ENCODE data around the gene CCDC24.

CCDC24 gene

GRCh38 chr1:44027320-44027719 lies 35.9 kb downstream of the CCDC24 start:
- H3K27ac ChIP-seq = no peak overlapping the region
- no peaks in the 10 kb centered on the region for H3K27me3 ChIP-seq (replicated peaks)

DNA sequence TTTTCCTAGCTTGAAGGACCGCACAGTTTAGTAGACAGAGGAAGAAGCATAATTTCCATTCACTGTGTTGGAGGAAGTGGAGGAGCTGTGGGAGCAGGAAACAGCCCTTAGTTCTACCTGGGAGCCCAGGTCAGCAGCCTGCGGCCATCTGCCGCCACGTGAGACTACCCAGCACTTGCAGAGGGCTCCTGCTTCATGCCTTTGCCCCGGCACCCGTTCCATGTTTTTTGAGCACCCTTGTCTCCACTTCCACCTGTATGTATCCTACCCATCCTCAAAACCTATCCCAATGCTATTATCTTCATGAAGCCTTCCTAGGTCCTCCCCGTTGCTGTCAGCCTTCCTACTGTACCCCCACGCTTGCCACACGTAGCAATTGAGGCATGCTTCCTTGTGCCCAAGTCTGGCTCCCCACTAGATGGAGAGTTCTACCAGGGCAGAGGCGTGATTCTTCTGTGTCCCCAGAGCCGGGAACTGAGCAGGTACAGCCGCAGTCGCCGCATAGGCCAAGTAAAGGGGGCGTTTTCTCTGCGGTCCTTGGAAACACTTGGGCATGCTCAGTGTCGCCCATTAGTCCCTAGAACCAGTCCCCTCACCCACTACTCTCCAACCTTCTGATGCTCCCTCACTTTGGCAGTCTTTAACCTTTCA lies 38.0 kb downstream of the CCDC24 start:
- Histone ChIP-seq H3K27me3 (replicated peaks) (no peaks in the 10 kb centered on the region), H3K27ac (peak overlapping the region; percentile 86), H3K36me3 (replicated peaks) (no peaks in the 10 kb centered on the region), H3K4me3 (ENCODE audit: low read depth, low read length) (peak overlapping the region; percentile 74)
- in situ Hi-C loops (cut with HindIII; ENCODE audit: low pct_ligation_motif_present, low sequenced_read_pairs) = no loop called here
- no peak for DNase-seq
- TF ChIP-seq, protein P1, sequence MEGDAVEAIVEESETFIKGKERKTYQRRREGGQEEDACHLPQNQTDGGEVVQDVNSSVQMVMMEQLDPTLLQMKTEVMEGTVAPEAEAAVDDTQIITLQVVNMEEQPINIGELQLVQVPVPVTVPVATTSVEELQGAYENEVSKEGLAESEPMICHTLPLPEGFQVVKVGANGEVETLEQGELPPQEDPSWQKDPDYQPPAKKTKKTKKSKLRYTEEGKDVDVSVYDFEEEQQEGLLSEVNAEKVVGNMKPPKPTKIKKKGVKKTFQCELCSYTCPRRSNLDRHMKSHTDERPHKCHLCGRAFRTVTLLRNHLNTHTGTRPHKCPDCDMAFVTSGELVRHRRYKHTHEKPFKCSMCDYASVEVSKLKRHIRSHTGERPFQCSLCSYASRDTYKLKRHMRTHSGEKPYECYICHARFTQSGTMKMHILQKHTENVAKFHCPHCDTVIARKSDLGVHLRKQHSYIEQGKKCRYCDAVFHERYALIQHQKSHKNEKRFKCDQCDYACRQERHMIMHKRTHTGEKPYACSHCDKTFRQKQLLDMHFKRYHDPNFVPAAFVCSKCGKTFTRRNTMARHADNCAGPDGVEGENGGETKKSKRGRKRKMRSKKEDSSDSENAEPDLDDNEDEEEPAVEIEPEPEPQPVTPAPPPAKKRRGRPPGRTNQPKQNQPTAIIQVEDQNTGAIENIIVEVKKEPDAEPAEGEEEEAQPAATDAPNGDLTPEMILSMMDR (IDR thresholded peaks at IDR 0.05; ENCODE audit: low read depth, low read length, missing control alignments) = no peak

More at GRCh38 chr1:44027320-44027719, 35.9 kb downstream of the CCDC24 start:
- in situ Hi-C loops (cut with HindIII; ENCODE audit: low pct_ligation_motif_present, low sequenced_read_pairs) = no loop called here
- H3K36me3 ChIP-seq (replicated peaks) = no peaks in the 10 kb centered on the region
- H3K4me3 ChIP-seq (ENCODE audit: low read depth, low read length) = no peak overlapping the region
- TF ChIP-seq, protein P1 (IDR thresholded peaks at IDR 0.05; ENCODE audit: low read depth, low read length, missing control alignments) = no peak
- no peak for DNase-seq

DNA sequence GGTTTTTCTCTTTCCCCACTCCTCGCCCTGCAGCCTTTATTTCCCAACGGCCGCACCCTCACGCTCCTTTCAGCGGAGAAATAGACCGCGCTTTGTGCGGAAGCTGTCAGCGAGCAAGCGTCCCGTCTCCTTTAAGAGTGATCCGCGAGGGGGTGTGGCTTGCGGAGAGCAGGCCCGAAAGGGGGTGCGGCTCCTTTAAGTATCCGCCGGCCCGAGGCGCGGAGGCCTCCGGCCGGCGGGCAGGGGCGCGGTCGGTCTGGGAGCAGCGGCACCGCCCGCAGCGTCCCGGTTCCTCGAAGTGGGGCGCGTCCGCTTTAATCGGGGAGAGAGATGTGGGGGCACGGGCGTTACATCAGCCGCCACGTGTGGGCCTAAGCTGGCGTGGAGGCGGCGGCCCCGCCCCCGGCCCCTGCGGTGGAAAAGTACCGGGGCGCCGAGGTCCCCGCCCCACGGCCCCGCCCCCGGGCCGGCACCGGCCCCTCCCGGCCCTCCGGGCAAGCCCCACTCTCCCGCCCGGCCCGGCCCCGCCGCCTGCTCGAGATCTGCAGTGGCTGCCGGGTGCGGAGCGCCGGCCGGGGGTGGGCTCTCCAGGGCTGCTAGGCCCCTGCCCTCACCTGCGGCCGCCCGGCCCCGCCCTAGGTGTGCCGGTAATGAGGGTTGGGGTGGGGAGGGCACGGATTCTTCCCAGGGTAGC lies 38.7 kb downstream of the CCDC24 start:
- DNase-seq = peak; percentile 80
- TF ChIP-seq, protein P1 (IDR thresholded peaks at IDR 0.05; ENCODE audit: low read depth, low read length, missing control alignments) = no peak
- H3K36me3 ChIP-seq (replicated peaks) = no peaks in the 10 kb centered on the region
- H3K27ac ChIP-seq = peak overlapping the region; percentile 86
- H3K4me3 ChIP-seq (ENCODE audit: low read depth, low read length) = peak overlapping the region; percentile 74
- in situ Hi-C loops (cut with HindIII; ENCODE audit: low pct_ligation_motif_present, low sequenced_read_pairs) = no loop called here
- H3K27me3 ChIP-seq (replicated peaks) = no peaks in the 10 kb centered on the region

DNA sequence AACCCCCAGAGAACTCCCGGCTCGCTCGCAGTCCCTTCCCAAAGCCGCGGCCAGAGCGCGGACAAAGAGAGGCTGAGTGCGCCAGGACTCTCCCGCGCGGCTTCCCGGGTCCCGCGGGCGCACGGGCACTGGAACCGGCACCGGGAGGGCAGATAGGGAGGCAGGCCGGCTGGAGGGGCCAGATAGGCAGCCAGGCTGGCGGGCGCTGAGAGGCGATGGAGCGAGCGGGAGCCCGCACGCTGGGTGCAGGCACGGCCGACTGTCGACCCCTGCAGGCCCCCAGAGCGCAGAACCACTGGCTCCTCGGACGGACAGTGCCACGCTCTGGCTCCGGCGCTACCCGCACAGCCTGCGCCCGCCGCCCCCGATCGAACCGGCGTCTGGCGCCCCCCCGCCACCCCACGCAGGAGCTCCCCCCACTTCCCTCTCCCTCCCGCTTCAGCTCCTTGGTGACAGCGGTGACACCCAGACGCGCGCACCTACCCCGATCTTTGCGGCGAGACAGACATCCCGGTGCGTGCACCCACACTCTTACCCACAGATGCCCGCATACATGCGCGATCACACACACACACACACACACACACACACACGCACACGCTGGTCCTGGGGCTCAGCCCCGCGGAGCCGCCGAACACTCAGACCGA lies 39.3 kb downstream of the CCDC24 start:
- peak; percentile 24 for DNase-seq
- no peaks in the 10 kb centered on the region for H3K27me3 ChIP-seq (replicated peaks)
- H3K36me3 ChIP-seq (replicated peaks) = no peaks in the 10 kb centered on the region
- peak overlapping the region; percentile 86 for H3K27ac ChIP-seq
- H3K4me3 ChIP-seq (ENCODE audit: low read depth, low read length) = peak overlapping the region; percentile 74
- TF ChIP-seq, protein P1 (IDR thresholded peaks at IDR 0.05; ENCODE audit: low read depth, low read length, missing control alignments) = peak; percentile 47
- in situ Hi-C loops (cut with HindIII; ENCODE audit: low pct_ligation_motif_present, low sequenced_read_pairs) = no loop called here

- peak within 1 kb of the TSS; percentile 74 for H3K4me3 ChIP-seq (ENCODE audit: low read depth, low read length)
- H3K27me3 ChIP-seq (replicated peaks) = no peaks in the 10 kb centered on the region
- in situ Hi-C loops (cut with HindIII; ENCODE audit: low pct_ligation_motif_present, low sequenced_read_pairs) = no loop called here
- TF ChIP-seq, protein P1 (IDR thresholded peaks at IDR 0.05; ENCODE audit: low read depth, low read length, missing control alignments) = no peak
- DNase-seq = peak; percentile 63
- no peaks in the 10 kb centered on the region for H3K36me3 ChIP-seq (replicated peaks)
- peak within 1 kb of the TSS; percentile 86 for H3K27ac ChIP-seq
Observed at GRCh38 chr1:44031252-44032169, 40.1 kb downstream of the CCDC24 start, which contains the start of gene SLC6A9. SLC6A9 (minus strand) TSS chr1:44031462; CDS start chr1:44024277, 7,185 bp downstream.
